Sigmoid colon (tissue), 7 donors: Measurements from ENCODE around the gene CACNG4. TPM values are rescaled to one million over a fixed set of nuclear protein-coding genes. Genes with fewer than 3 reads are reported as not detected.
"Not testable (repeated sequence)": the region's sequence is repeated elsewhere in the genome, so short reads cannot be mapped to it uniquely, and the experiment has no call there.

ENCODE experiments used
- DNase-seq: peaks from one replicate; pipeline ENCODE4 v3.0.0-alpha.2; 2019
- H3K27ac ChIP-seq, 4 donors: fragments of 200-600 bp; sonication (generic); one replicate each; pipeline ENCODE4 v1.5.1; 2016 to 2019; ENCODE audit warnings: mild to moderate bottlenecking in 1 of 4
- H3K27me3 ChIP-seq, 3 donors: fragments of 200-600 bp; sonication (generic); one replicate each; pipeline ENCODE4 v1.5.1; 2019; ENCODE audit warnings: mild to moderate bottlenecking in 1 of 3
- H3K36me3 ChIP-seq, 4 donors: fragments of 200-600 bp; sonication (generic); one replicate each; pipeline ENCODE4 v1.5.1; 2016 to 2019
- H3K4me1 ChIP-seq, 4 donors: fragments of 200-600 bp; sonication (generic); one replicate each; pipeline ENCODE4 v1.5.1; 2017 to 2019
- H3K4me3 ChIP-seq, 4 donors: fragments of 200-600 bp; sonication (generic); one replicate each; pipeline ENCODE4 v1.5.1; 2017 to 2019; ENCODE audit warnings: mild to moderate bottlenecking in 2 of 4, moderate library complexity in 1 of 4
- H3K9me3 ChIP-seq, 4 donors: fragments of 200-600 bp in 3 of 4; sonication (generic) in 3 of 4; one replicate each; pipeline versions ENCODE4 v1.5.1 to v1.6.1; 2013 to 2019
- EP300 ChIP-seq, 4 donors: sonication (generic); formaldehyde crosslinking; IDR thresholded peaks; one replicate each; pipeline ENCODE4 v1.6.1; 2017; ENCODE audit warnings: antibody characterized with exemption in 4 of 4
- POLR2A ChIP-seq, 2 donors: fragments of 450-650 bp; IDR thresholded peaks; one replicate each; pipeline ENCODE4 v1.6.1; 2016; ENCODE audit warnings: antibody characterized with exemption in 2 of 2, mild to moderate bottlenecking in 2 of 2, moderate library complexity in 2 of 2
- POLR2AphosphoS5 ChIP-seq, 4 donors: sonication (generic); formaldehyde crosslinking; IDR thresholded peaks; one replicate each; pipeline ENCODE4 v1.6.1; 2017; ENCODE audit warnings: antibody characterized with exemption in 4 of 4
- WGBS, 2 donors: extraction: QIAGEN DNeasy Blood & Tissue Kit; methylation state at CpG; one replicate each; pipeline ENCODE4 v1.1.7; 2013; 5-methylcytosine and 5-hydroxymethylcytosine counted together
- intact Hi-C: fragments of 100-400 bp; cut with DNase I; formaldehyde crosslinking; loops from one replicate; pipeline ENCODE4 v1.15.1; 2023
- polyA plus RNA-seq, 3 donors: library from polyadenylated mRNA; stranded (reverse); fragments of 200-250 nt; gene quantifications; one replicate each; pipeline ENCODE4 v1.2.3, GENCODE V29; 2013
- total RNA-seq, 4 donors: library from RNA; depleted of rRNA; stranded (reverse); fragments of >200 nt; gene quantifications; one replicate each; pipeline ENCODE4 v1.1.0, GENCODE V29; 2016
- TF ChIP-seq, protein P1 (sequence below), 4 experiments: fragments of 450-650 bp in 3 of 4; fragments of 200-600 bp in 1 of 4; IDR thresholded peaks; one replicate each; pipeline ENCODE4 v1.5.1; 2016 to 2019; ENCODE audit warnings: antibody characterized with exemption in 4 of 4, mild to moderate bottlenecking in 3 of 4, moderate library complexity in 2 of 4
- donor health status: healthy with polysubstance abuse.
- donor health status: Bipolar disorder and iron deficiency.
- donor health status: healthy.

CACNG4 gene
- total and polyA plus RNA-seq, 7 donors = under 0.01 to 0.83 (median 0.29) TPM; not detected in 1

DNA sequence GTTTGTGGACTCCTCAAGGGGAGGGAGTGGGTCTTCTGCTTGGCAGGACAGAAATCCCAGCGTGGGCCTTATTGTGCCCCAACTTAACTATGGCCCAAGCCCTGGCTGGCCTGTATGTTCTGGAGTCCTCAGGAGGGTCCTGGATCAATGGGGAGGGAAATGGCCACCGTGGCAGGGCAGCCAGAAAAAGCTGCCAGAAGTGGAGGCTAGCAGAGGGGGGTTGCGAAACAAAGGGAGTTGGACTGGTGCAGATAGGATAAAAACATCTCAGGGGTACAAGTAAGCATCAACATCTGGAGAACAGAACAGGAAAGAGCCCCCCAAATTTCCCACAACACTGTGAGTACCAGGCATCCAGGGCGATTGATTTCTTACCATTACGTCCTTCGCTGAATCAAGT lies 76.1 kb downstream of the CACNG4 start:
- TF ChIP-seq EP300 (IDR thresholded peaks at IDR 0.05) (no peak), POLR2AphosphoS5 (IDR thresholded peaks at IDR 0.05) (no peak), POLR2A (IDR thresholded peaks at IDR 0.05) (no peak)
- TF ChIP-seq, protein P1, sequence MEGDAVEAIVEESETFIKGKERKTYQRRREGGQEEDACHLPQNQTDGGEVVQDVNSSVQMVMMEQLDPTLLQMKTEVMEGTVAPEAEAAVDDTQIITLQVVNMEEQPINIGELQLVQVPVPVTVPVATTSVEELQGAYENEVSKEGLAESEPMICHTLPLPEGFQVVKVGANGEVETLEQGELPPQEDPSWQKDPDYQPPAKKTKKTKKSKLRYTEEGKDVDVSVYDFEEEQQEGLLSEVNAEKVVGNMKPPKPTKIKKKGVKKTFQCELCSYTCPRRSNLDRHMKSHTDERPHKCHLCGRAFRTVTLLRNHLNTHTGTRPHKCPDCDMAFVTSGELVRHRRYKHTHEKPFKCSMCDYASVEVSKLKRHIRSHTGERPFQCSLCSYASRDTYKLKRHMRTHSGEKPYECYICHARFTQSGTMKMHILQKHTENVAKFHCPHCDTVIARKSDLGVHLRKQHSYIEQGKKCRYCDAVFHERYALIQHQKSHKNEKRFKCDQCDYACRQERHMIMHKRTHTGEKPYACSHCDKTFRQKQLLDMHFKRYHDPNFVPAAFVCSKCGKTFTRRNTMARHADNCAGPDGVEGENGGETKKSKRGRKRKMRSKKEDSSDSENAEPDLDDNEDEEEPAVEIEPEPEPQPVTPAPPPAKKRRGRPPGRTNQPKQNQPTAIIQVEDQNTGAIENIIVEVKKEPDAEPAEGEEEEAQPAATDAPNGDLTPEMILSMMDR (IDR thresholded peaks at IDR 0.05) = no peak
- intact Hi-C loops = no loop called here
- no peak overlapping the region for H3K27ac ChIP-seq
- H3K36me3 ChIP-seq = no peaks in the 10 kb centered on the region
- WGBS, 2 donors = 86 to 94% methylated on average over 6 of the region's 6 CpGs
- no peaks in the 10 kb centered on the region for H3K9me3 ChIP-seq
- no peaks in the 10 kb centered on the region for H3K27me3 ChIP-seq
- no peak overlapping the region for H3K4me3 ChIP-seq
- DNase-seq = no peak
- no peaks in the 10 kb centered on the region for H3K4me1 ChIP-seq

DNA sequence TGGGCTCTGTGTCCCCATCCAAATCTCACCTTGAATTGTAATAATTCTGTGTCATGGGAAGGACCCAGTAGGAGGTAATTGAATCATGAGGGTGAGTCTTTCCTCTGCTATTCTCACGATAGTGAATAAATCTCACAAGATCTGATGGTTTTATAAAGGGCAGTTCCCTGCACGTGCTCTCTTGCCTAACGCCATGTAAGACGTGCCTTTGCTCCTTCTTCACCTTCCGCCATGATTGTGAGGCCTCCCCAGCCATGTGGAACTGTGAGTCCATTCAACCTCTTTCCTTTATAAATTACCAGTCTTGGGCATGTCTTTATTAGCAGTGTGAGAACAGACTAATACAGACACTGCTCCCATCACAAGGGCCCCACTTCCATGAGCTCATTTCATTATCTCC lies 76.6 kb downstream of the CACNG4 start:
- H3K9me3 ChIP-seq, intact Hi-C loops, H3K4me1 ChIP-seq, H3K27me3 ChIP-seq, H3K27ac ChIP-seq, H3K36me3 ChIP-seq, DNase-seq, H3K4me3 ChIP-seq: not testable (repeated sequence)
- WGBS, 2 donors = 95 to 96% methylated on average over 5 of the region's 5 CpGs

DNA sequence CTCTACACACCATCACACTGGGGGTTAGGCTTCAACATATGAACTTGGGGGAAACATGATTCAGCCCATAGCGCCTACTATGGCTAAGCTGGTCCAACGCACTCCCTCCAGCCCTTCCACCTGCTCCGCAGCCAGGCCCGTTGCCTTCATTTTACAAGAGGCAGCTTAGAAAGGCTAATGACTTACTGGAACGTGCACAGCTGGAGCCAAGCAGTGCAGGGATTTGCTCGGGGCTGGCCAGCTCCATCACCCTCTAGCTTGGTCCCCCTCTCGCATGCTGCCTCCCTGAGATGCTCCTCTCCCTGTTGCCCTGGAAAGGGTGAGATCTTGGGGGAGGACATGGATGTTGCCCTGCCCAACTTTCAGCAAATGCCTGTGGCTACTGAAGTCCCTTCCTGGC lies 77.0 kb downstream of the CACNG4 start:
- intact Hi-C loops = no loop called here
- TF ChIP-seq EP300 (IDR thresholded peaks at IDR 0.05) = no peak
- TF ChIP-seq, protein P1 (IDR thresholded peaks at IDR 0.05) = no peak
- no peak for TF ChIP-seq POLR2A (IDR thresholded peaks at IDR 0.05)
- no peak for TF ChIP-seq POLR2AphosphoS5 (IDR thresholded peaks at IDR 0.05)
- 84 to 91% methylated on average over 7 of the region's 7 CpGs for WGBS, 2 donors

DNA sequence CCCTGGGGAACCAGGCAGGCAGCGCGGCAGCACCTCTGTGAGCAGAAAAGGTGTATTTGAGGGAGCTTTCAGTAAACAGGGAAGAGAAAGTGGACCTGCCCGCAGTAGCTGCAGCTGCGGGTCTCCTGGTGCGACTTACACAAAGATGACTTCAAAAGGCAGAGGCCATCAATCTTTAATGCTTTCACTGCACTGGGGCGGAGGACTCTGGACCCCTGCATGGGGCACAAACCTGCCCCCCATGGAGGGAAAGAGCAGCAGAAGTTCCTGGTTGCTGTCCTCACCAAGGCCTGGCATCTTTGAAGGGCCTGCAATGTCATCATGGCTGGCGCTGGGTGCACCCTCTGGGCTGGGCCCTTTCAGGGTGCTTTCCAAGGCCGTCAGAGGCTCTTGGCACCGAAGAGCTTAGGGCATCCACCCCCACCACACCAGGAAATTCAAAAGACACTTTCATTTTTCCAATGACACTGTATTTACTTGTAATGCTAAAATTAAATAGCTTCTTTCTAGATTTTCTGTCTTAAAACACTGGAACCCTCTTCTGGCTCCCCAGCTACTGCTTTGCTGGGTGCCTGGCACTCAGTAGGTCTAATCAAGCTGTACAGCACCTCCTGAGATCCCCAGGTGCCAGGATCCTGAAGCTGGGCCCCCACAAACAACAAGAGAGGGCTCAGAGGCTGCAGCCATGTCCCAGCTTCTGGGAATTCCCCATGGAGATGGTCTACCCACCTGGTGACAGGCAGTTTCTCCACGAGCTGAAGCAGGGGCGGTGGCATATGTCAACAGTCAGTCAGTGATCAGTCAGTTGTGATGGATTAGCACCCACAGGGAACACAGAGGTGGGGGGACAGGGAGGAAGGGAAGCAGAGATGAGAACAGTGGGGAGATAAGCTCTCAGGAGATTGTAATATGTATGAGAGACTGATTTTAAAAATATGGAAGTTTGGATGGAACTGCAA lies 77.7 kb downstream of the CACNG4 start:
- no peak overlapping the region for H3K27ac ChIP-seq
- H3K36me3 ChIP-seq = no peaks in the 10 kb centered on the region
- H3K4me3 ChIP-seq = no peak overlapping the region
- peaks cover 0 to 1% (median 0%) of the 10 kb centered on the region in 4 donors for H3K9me3 ChIP-seq
- no peaks in the 10 kb centered on the region for H3K4me1 ChIP-seq
- H3K27me3 ChIP-seq = no peaks in the 10 kb centered on the region
- TF ChIP-seq, protein P1 (IDR thresholded peaks at IDR 0.05) = no peak
- TF ChIP-seq EP300 (IDR thresholded peaks at IDR 0.05) = no peak
- TF ChIP-seq POLR2A (IDR thresholded peaks at IDR 0.05) = no peak
- TF ChIP-seq POLR2AphosphoS5 (IDR thresholded peaks at IDR 0.05) = no peak
- intact Hi-C loops = no loop called here
- no peak for DNase-seq
- WGBS, 2 donors = 56 to 65% methylated on average over 11 of the region's 11 CpGs

More for the DNA sequence above, 77.0 kb downstream of the CACNG4 start:
- Histone ChIP-seq H3K4me3 (no peak overlapping the region), H3K9me3 (no peaks in the 10 kb centered on the region), H3K36me3 (no peaks in the 10 kb centered on the region), H3K27ac (no peak overlapping the region), H3K27me3 (no peaks in the 10 kb centered on the region), H3K4me1 (no peaks in the 10 kb centered on the region)
- DNase-seq = no peak

DNA sequence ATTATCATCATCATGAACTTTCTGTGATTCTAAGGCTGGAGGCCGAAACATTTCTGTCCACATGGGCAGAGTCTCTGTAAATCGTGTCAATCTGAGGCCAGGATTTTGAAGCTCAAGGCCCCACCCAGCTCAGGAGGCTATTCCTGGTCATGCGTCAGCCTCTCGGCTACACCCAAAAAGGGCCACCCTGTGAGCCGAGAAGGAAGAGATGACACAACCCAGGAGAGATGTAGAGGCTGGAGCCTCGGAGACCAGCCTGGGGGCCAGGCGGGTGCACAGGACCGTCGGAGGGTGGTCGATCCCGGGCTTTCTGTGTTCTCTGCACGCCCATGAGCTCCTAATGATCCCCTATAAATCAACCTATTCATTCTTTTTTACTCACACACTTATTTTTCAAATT lies 78.8 kb downstream of the CACNG4 start:
- Histone ChIP-seq H3K4me3 (no peak overlapping the region), H3K4me1 (no peaks in the 10 kb centered on the region), H3K36me3 (no peaks in the 10 kb centered on the region), H3K9me3 (peaks cover 0 to 5% (median 4%) of the 10 kb centered on the region in 4 donors), H3K27me3 (no peaks in the 10 kb centered on the region), H3K27ac (no peak overlapping the region)
- WGBS, 2 donors = 88 to 91% methylated on average over 12 of the region's 12 CpGs
- TF ChIP-seq EP300 (IDR thresholded peaks at IDR 0.05) = no peak
- TF ChIP-seq, protein P1 (IDR thresholded peaks at IDR 0.05) = no peak
- no peak for TF ChIP-seq POLR2AphosphoS5 (IDR thresholded peaks at IDR 0.05)
- TF ChIP-seq POLR2A (IDR thresholded peaks at IDR 0.05) = no peak
- intact Hi-C loops = no loop called here
- DNase-seq = no peak
